Activated CD4-positive, alpha-beta T cell treated with anti-CD3 and anti-CD28 coated beads, Interleukin-2, amount 50 U/mL, for 4 hours (primary cell): ENCODE data around the gene ANKRD24.
"Not testable (repeated sequence)": the region's sequence is repeated elsewhere in the genome, so short reads cannot be mapped to it uniquely, and the experiment has no call there.

Experiments
- DNase-seq, 2 experiments: peaks; one replicate each; pipeline ENCODE4 v3.0.0-alpha.2; 2020

Gene ANKRD24

DNA sequence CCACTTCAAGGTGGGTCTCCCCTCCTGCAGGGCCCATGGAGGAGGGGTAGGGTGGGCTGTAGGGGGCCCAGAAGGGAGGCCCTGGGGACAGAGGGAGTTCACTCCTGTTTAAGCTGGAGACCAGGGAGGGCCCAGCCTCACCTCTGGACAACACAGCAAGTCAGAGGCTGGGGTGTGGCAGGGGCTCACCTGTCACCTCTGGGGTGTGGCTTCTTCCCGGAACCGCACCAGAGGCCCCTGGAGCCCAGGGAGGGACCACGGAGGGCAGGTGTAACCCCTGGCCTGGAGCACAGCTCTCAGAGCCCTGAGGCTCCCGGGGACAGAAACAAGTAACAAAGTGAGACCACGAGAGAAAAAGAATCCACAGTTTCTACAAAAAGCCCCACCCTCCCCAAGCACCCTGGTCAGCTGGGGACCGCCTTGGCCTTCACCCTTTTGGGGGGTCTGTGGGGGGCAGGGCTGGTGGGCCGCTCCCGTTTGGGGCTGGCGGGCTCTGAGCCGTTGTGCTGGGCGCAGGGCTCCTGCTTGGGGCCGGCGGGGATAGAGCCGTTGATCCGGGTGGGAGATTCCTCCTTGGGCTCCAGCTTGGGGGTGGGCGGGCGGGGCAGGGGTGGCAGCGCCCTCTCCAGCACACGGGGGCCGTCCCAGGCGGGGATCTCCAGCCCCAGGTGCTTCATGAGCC is 8.1 kb upstream of the ANKRD24 start:
- no peak for DNase-seq

DNA sequence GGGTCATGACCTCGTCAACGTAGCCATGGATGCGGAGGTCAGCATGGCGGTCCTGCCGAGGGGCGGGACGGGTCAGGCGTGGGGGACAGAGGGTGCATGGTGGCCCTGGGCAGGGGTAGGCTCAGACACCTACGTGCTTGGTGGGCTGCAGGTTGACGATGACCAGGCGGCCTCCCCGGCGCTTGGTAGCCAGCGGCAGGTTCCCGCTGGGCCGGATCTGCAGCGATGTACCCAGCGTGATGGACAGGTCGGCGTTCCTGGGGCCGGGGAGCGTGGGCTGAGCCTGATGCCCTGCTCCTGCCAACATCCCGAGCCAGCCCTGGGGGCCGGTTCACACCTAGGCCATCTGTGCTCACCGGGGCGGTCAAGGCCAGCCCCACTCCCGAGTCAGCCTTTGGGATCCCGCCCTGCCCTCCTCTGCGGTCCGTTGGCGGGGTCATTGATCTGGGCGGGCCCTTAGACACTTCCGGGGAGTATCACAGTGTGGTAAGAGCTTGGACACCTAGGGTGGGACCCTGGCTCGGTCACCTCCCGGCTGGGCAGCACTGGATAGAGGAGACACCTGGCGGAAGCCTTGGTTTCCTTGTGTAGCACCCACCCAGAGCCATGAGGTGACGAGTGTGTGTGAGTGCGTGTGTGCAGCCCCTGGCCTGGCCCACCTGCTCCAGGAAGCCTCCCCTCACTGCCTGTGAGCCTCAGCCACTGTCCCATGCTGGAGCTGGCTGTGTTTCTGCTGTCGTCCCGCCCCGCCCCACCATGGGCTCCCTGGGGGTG is 7.4 kb upstream of the ANKRD24 start:
- no peak for DNase-seq

DNA sequence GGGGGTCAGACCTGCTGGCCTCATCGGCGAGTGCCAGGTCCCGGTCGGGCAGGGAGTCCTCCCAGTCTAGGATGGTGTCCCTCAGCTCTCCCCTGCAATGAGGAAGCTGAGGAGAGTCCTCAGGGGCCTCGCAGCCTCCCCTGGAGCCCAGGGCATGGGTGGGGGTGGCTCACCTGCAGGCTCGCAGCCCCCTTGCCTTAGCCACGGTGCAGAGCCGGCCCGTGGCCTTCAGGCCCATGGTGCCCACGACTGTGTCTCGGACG is 6.9 kb upstream of the ANKRD24 start:
- no peak for DNase-seq

DNA sequence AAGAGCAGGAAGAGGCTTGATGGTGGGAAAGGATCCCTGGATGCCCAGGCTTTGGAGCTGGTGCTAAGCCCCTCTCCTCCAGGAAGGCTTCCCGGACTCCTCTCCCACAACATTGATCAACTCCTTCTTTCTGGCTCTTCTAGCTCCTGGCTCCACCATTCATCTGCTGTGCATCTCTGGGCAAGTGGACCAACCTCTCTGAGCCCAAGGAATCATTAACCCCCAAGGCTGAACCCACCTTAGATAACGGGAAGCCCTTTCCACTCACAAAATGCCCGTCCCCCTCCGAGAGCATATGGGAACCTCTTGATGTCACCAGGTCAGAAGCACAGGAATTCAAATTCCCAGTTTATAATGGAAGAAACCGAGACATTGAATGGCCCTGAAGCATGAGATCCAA is 5.3 kb upstream of the ANKRD24 start:
- no peak for DNase-seq

DNA sequence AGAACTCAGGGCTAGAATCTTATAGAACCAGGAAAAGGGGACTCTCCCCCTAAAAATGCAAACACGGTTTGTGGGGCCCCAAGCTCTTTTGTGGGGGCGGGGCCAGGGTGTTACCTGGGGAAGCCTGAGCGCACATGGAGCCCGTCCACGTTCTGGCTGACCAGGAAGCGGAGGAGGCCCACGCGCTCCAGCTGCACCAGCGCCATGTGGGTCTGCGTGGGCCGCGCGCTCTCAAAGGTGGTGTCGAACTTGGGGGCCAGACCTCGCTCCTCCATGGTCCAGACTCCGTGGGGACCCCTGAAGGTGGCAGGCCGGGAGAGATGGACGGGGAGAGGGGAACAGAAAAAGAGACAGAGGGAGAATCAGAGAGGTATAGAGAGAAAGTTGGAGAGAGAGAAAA is 3.5 kb upstream of the ANKRD24 start:
- no peak for DNase-seq

DNA sequence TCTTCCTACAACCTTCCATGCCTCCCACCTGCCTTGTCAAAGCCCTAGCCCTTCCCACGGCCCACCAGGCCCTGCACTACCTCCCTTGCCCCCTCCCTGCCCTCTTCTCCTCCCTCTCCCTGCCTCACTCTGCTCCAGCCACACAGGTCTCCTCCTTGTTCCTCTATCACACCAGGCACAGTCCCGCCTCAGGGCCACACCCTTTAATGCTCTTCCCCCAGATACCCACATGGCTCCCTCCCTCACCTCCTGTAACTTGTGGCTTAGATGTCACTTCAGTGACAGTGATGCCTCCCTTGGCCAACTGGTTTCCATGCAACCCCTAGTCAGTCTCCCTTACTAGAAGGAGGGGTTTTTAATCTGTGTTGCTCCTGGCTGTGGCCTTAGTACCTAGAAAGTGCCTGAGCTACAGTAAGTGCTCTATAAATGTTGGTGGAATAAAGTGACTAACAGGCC is 1.4 kb upstream of the ANKRD24 start:
- no peak for DNase-seq

DNA sequence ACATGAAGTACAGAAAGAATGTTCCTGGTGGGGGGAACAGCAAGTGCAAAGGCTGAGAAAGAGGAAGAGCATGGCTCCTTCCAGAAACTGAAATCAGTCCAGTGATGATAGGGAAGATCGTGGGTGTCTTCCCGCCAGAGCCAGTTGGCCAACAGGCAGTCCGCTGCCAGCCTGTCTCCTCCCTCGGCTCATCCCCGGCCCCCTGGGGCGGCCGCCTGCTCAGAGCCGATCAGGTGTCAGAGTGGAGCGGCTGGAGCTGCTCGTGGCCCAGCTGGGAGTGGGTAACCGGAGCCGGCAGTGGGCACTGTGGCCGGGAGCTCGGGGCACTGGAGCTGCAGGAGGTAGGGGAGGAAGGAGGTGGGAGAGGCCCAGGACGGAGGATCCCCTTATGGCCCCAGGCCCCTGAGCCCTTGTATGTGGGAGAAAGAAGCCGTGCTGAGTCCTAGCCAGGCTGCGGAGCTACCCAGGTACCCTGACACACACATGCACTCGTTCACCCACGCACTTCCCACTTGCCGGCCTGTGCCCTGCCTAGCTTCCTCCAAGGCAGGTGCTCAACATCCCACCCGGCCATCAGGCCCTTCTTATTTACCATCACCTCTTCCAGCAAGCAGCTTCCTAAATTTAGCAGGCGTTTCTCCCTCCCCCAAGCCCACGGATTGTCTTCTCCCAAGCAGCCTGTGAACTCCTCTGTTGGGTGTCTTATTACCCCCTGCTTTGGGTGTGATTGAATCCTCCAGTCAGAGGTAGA is 1.7 kb downstream of the ANKRD24 start:
- DNase-seq: no peak

DNA sequence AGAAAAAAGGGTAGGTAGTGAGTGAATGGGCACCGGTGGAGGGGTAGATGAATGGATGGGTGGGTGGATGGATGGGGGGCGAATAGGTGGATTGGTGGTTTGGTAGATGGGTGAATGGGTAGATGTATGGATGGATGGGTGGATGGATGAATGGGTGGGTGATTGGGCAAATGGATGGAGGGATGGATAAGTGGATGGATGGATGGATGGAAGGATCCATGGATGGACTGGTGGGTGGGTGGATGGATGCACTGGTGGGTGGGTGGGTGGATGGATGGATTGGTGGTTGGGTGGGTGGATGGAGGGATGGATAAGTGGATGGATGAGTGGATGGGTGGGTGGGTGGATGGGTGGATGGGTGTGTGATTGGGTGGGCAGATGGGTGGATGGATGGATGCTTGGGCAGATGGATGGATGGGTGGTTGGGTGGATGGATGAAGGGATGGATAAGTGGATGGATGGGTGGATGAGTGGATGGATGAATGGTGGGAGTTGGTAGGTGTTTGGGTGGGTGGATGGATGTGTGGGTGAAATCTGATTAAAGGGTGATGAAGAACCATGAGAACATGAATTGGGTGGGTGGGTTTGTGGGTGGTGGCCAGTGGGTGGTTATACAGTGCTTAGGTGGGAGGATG is 2.3 kb downstream of the ANKRD24 start:
- no peak for DNase-seq

DNA sequence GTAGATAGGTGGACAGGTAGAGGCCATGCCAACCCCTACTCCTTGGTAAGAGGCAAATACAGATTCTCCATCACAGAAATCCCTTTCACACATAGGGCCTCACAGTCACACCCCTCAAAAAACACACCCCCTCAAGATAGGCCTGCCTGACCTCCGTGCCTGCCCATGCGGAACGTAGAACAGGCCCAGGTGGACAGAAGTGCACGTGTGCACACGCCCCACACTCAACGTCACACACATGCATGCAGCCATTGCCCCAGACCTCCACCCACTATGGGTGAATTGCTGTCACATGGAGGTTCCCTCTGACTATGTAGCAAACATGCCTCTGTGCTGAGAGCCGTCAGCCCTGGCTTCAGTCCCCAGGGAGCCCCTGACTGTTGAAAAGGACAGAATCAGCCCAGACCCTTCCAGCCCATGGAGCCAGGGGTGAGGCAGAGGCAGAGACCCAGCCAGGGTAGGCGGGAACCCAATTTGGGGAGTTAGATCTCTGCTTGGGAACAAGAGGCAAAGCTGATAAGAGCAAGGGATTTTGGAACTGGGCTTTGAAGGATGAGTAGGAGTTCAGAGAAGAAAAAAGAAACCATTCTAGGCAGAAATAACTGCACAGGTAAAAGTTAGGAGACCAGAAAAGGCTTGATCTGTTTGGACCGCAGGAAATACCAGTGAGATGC is 3.1 kb downstream of the ANKRD24 start:
- no peak for DNase-seq

DNA sequence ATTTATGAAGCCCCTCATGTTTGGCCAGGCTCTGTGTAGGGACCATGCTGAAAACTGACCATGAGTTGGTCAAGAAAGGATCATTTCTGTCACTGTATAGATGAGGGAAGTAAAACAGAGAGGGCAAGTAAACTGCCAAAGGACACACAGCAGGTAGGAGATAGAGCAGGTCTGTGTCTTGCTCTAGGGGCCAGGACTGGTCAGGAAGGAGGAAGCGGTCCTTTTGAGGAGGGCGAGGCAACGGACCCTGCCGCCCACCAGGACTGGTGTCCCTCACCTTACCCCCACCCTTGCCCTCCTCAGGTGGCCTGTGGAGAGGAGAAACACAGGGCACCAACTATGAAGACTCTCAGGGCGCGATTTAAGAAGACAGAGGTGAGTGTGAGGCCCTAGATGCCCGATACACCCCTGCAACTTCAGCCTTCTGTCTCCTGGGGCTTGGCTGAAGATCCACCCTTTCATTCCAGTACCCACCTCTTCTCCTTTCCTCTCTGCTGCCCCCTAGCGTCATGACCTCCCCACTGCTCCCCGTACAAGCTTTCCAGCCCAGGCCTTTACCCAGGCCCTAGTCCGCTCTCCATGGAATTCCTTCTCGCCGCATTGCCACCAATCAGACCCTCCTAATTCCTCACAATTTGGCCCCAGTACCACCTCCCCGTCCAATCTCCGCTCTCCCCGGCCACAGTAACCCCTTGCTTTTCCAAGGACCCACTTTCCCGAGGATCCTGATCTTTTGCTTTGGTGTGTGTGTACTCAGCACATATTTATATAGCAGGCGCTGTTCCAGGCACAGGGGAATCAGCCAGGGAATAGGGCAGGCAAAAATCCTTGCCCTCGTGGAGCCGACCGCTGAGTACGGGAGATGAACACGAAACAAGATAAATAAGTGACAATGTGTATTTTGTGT is 3.9 kb downstream of the ANKRD24 start:
- peak; percentile 74 to 80 for DNase-seq

DNA sequence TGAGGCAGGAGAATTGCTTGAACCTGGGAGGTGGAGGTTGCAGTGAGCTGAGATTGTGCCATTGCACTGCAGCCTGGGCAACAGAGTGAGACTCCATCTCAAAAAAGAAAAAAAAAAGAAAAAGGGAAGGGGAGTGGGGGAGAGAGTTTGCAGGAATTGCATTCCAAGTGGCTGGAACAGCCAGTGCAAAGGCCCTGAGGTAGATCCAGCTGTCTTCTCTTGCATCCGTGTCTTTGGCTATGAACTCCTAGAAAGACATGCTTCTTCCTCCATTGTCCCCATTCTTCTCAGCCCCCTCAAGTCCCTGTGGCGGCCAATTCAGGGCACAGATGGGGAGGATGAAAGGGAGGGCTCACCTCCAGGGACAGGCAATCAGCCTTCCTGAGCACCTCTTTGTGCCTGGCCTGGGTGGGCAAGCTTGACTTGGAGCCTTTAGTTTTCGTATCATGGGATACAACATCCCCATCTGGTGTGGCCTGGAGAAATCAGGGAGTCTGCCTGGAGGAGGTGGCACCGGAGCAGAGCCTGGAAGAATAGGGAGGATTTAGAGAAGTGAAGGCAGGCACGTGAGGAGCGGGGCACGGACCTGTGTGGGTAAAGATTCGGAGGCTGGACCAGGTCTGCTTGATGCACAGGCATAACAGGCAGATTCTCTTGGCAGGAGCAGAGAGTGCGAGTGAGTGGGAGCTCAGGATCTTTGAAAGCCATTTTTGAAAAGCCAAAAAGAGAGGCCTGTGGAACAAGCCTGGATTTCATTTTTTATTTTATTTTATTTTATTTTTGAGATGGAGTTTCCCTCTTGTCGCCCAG is 5.0 kb downstream of the ANKRD24 start:
- no peak for DNase-seq

DNA sequence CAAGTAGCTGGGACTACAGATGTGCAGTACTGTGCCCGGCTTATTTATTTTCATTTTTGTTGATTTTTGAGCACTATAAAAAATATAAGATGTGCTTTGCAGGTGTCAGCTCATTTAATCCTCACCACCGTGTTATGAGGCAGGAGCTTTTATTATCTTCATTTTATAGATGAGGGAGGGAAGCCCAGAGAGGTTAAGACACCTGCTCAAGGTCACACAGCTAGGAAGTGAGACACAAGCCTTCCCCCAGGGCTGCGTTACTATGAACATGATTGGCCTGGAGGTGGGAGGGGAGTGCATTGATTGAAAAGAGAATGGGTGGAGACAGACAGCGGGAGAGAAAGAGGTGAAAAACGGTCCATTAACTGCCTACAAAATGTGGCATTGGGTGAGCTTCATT is 7.2 kb downstream of the ANKRD24 start:
- no peak for DNase-seq

DNA sequence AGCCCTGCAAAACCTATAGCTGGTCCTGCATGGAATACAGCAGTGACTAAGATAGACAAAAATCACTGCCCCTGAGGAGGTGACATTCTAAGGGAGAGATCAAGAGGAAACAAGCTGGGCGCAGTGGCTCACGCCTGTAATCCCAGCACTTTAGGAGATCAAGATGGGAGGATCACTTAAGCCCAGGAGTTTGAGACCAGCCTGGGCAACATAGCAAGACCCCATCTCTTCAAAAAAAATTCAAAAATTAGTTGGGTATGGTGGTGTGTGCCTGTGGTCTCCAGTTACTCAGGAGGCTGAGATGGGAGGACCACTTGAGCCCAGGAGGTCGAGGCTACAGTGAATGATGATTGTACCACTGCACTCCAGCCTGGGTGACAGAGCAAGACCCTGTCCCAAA is 10.0 kb downstream of the ANKRD24 start:
- DNase-seq: not testable (repeated sequence)

DNA sequence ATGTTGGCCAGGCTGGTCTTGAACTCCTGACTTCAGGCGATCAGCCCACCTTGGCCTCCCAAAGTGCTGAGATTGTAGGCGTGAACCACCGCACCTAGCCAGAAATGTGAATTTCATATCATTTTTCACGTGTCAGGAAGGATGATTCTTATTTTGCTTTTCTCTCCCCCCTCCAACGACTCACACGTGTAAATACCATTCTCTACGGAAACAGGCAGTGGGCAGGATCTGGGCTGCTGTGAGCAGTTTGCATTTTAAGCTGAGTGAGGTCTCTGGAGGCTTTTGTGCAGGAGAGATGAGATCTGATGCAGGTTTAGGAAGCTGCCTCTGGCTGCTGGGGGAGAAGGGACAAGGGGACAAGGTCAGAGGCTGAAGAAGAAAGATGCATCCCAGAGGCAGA is 11.9 kb downstream of the ANKRD24 start:
- no peak for DNase-seq

DNA sequence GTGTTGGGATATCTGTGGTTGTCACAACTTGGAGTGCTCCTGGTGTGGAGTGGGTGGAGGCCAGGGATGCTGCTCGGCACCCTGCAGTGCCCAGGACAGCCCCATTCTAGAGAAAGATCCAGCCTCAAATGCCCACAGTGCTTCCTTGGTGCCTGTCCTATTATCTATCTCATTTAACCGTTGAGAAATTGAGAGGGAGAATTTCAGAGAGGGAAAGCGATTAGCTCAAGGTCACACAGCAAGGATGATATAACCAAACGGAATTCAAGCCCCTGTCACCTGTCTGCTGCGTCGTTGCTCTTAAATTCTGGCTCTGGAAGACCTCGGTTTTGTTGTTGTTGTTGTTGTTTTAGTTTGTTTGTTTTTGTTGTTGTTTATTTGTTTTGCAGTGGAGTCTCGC is 13.5 kb downstream of the ANKRD24 start:
- DNase-seq: no peak

DNA sequence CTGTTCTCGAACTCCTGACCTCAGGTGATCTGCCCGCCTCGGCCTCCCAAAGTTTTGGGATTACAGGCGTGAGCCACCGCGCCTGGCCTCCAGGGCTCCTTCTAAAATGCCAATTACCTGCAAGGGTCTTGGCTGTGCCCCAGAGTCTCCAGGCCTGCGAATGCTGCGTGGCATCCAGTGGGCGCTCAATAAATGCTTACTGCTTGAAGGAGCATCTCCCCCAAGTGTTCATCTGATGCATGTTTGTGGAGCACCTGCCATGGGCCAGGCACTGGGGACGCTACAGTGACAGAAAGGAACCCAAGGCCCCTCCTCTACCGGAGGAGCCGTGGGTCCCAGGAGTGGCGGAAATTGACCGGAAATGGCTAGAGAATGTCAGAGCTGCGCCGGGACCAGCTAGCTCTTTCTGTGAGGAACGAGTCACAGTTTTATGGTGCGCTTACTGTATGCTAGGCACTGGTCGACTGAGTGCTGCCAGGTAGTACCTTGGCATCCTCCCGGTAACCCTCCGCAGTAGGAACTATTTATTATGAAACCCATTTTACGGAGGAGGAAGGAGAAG is 14.2 kb downstream of the ANKRD24 start:
- DNase-seq: no peak

DNA sequence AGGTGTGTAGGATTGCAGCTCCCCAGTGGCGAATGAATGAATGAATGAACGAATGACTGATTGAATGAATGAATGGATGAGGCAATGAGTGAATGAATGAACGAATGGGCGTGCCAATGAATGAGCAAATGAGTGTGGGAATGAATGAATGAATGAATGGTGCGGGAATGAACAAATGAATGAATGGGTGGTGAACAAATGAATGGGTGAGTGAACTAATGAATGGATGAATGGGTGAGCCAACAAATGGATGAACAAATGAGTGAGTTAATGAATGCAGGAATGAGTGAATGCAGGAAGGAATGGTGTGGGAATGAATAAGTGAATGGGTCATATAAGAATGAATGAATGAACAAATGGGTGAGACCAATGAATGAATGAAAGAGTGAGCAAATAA is 14.7 kb downstream of the ANKRD24 start:
- no peak for DNase-seq

DNA sequence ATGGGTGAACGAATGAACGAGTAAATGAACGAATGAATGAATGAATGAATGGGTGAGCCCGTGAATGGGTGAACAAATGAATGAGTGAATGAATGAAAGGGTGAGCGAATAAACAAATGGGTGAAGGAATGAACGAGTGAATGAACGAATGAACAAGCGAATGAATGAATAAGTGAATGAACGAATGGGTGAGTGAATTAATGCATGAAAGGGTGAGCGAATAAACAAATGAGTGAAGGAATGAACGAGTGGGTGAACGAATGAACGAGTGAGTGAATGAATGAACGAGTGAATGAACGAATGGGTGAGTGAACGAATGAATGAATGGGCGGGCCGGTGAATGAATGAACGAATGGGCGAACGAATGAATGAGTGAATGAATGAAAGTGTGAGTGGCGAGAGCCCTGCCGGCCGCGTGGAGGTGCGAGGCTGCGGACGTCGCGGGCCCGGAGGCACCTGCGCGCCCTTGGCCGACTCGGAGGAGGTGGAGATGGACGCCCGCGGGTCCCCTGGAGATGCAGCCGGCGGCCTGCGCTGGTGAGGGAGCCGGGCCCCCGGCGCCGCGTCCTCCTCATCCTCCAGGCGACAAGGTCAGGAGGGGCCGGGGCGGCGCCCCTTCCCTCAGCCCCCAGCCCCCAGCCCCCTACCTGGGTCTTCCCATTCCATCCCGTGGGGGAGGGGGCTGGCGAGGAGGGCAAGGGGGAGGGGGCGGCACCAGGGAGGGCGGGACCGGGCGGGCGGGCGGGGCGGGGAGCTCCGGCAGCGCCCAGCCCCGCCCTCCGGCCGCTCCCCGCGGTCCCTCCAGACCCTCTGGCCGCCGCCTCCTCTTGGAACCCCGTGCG is 15.4 kb downstream of the ANKRD24 start:
- DNase-seq: no peak

DNA sequence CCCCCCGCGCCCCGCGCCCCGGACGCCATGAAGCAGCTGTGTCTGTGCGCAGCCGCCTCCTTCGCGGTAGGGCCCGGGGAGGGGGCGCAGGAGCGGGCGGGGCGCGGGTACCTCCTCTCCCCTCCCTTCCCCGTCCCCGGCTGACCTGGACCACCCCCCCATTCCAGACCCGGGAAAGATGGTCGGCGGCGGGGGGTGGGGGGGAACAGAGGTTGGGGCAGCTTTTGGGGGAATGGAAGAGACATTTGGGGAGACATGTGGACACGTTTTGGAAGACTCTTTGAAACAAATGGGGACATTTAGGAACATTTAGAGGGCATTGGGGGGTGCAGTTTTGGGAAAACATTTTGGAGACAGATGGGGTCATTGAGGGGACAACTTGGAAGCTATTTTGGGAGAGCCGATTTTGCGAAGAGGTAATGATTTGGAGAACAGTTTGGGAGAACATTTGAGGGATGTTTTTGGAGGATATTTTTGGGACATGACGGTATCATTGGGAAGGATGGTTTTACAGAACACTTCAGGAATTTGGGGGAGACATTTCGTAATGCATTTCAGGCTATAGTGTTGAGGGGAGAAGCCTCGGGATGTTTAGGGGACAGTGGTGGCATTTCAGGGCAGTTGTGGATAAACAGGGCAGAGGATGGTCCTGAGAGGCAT is 16.1 kb downstream of the ANKRD24 start:
- no peak for DNase-seq
